Measurements from ENCODE around the gene SLC15A1.

SLC15A1 gene

DNA sequence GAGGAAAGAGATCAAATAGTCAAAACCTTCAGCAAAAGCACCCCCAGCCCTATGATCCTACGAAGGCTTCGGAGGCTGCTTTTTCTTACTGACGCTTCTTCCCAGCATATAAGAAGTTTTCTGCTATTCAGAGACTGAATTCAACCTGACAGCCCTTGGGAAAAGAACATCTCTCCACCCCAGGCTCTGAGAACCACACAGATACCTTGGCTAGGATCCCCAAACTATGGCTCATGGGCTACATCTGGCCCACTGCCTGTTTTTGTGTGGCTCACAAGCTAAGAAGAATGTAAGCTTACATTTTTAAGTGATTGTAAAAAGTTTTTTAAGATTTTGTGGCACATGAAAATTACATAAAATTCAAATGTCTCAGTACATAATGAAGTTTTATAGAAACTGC lies 3.0 kb downstream of the SLC15A1 start:
- DNase-seq = no peak

DNA sequence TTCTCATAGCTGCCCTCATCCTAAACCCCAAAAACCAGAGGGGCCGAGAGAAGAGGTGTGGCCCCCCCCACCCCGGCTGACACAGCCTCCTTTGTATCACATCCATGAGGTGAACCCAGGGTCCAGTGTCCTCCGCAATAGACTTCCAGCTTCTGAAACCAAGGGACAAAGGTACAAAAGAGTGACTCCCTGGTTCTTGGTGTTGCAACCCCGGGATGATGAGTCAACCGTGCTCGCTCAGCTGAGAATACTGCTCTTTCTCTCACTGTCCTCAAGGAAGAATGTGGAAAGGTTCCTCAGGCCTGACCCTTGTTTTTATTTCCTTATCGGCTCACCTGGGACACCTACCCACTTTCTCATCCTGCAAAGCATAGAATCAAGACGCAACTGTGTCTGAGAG lies 5.5 kb downstream of the SLC15A1 start:
- no peak for DNase-seq

DNA sequence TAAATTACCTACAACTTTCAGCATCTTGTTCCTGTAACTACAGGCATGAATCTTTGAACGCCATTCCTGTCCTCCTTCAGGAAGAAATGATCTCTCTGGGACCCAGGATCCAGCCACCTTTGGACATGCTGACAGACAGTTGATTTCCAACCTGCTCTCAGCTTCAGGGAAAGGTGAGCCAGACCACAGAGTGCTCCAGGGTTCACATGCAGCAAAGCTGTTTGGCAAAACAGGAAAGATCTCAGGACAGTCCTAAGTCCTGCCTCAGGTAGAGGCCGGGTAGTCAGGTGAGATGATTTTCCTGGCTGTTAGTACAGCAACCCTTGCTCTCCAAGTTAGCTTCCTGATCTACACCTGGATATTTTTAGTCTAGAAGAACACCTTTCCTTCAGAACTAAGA lies 9.1 kb downstream of the SLC15A1 start:
- no peak for DNase-seq

DNA sequence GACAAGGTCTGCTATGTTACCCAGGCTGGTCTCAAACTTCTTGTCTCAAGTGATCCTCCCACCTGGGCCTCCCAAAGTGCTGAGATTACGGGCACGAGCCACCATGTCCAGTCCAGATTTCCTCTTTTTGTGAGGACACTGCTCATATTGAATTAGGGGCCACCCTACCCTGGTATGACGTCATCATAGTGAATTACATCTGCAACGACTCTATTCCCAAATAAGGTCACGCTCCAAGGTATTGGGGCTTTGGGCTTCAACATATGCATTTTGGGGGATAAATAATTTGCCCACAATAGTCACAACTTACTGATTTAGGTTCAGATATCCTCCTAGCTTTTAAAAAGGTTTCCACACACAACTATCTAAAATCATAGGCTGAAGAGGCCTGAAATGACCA lies 9.5 kb downstream of the SLC15A1 start:
- DNase-seq = no peak

DNA sequence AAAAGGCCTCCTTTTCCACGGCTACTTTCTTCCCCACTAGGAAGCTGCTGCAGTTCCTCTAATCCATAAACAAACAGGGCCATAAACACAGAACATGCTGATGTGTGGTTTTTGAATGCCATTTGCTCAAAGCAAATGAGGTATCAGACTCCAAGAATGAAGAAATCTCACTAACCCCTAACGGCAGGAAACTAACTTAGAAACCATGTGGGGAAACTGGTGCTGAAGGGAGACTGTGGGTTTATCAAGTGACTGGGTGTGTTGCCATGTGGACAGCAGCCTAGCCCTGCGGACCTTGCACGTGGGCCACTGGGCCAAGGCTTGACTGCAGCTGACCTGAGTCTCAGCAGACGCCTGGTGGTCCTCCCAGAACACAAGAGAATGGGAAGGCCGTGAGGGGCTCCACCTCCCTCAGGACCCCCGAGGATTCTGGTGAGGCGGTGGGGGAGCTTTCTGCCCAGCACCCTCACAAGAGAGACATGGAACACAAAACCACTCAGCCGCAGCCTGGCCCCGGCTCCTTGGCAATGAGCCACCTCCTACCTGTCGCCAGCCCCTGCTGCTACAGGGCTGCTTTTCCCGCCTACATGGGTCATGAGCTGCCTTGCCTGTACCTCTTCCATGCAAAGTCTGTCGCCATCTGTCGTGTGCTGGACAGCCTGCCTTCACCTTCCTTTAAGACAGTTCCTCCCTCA lies 10.6 kb downstream of the SLC15A1 start:
- DNase-seq = no peak

DNA sequence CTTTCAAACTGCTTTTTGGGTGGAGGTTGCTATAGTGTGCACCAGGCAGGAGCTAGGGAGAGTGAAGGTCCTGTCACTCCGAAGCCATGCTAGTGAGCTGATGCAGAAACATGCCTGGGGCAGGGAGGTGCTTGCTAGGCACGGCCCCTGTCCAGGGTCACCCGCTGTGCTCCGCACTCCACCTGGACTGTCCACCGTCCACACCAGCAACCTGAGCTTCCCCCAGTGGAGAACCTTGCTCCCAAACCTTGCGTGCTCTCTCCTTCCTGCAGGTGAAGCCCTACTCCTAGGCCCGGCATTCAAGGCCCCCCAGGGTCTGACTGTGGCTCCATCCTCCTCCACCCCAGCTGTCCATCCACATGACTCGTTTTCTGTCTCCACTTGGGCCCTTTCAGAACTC lies 12.3 kb downstream of the SLC15A1 start:
- no peak for DNase-seq

DNA sequence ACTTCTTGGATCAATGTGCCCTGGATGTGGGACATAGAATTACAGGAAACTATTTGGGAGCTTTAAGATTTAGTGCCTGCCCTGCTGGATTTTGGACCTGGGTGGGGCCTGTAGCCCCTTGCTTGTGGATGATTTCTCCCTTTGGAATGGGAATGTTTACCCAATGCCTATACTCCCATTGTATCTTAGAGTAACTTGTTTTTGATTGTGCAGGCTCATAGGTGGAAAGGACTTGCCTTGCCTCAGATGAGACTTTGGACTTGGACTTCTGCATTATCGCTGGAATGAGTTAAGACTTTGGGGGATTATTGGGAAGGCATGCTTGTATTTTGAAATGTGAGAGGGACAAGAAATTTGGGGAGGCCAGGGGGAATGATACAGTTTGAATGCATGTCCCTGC lies 13.5 kb downstream of the SLC15A1 start:
- no peak for DNase-seq

DNA sequence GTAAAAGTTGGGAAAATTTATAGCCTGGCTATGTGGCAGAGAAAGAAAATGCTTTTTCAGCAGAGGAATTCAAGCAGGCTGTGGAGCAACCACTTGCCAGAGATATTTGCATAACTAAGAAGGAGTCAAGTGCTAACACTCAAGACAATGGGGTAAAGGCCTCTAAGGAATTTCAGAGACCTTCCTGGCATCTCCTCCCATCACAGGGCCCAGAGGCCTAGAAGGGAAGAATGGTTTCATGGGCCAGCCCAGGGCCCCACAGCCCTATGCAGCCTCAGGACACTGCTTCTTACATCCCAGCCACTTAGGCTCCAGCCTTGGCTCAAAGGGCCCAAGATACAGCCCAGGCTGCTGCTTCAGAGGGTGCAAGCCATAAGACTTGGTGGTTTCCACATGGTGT lies 14.3 kb downstream of the SLC15A1 start:
- DNase-seq = no peak

DNA sequence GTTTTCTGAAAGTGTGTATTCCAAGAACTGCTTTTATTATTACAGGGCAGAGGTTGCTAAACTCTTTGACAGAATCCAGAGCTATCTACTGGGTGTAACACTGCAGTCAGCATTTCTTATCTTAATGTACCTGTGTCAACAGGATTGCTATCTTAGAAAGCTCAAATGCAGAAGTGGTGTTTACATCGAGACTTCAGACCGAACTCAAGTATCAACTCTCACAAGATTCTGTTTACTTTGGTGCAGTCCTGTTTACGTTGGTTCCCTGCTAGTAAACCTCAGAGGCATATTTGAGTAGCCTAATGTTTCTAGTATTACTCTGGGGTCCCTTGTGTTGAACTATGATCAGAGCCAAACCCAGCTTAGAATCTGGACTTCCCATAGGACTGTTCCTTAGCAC lies 20.5 kb downstream of the SLC15A1 start:
- DNase-seq = no peak

DNA sequence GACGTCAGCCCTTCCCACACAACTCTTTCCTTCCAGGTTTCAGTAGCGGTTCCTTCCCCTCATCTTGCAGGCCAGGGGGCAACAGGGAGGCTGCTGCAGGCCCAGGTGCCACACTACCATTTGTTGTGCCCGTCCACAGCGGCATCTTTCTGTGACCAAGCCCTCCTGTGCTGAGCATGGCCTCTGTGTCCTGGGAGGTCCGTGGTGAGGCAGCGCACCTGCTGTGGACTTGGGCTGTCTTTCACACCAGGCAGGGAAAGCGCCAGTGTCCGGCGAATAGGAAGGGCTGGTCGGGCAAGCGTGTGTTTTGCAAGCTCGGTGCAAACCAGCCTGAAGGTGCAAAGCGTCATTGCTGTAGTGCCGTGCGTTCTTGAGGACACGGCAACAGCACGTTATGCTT lies 21.4 kb downstream of the SLC15A1 start:
- no peak for DNase-seq

DNA sequence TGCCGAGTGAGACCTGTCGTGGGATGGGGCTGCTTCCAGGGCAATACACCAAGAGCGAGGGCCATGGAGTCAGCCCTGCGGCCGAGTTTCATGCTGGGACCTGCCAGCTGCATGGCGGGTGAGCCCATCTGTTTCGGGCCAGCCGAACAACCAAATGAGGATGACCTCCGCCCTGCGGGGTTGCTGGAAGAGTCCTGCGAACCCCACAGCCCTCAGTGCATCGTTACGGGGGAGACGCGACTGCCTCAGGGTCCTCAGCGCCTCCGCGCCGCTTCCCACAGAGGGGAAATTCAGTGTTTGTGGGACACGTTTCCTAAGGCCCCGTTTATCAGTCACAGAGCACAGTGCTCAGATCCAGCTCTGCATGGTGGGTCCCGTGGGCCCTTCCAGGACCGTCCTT lies 22.0 kb downstream of the SLC15A1 start:
- DNase-seq = no peak

DNA sequence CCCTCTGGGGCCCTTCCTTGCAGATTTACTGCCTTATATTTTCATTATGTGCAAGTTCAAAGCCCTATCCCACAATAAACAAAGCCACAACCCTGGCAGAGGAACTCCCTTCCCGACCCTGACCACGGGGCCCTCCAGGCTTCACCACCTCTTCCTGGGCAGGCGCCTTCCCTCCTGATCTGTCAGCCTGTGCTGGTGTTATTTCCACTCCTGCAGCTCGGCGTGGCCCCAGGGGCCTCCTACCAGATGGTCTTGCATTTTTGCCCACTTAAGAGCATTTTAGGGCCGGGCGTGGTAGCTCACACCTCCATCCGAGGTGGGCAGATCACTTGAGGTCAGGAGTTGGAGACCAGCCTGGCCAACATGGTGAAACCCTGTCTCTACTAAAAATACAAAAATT lies 22.8 kb downstream of the SLC15A1 start:
- no peak for DNase-seq

DNA sequence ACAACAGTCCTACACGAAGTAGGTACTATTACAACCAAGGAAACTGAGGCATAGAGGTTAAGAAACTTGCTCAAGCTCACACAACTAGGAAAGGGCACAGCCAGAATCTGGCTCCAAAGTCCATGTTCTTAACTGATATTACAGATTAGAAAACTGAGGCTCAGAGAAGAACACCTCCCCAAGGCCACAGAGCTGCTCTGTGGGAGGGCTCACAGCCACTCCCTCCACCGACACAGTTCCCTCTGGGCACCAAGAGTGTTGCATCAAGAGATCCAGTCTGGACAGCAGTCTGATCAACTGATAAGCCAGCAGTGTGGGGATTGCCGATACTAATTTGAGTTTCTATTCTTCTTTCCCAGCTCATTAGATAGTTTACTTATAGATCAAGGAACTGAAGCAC lies 29.5 kb downstream of the SLC15A1 start:
- DNase-seq = no peak

DNA sequence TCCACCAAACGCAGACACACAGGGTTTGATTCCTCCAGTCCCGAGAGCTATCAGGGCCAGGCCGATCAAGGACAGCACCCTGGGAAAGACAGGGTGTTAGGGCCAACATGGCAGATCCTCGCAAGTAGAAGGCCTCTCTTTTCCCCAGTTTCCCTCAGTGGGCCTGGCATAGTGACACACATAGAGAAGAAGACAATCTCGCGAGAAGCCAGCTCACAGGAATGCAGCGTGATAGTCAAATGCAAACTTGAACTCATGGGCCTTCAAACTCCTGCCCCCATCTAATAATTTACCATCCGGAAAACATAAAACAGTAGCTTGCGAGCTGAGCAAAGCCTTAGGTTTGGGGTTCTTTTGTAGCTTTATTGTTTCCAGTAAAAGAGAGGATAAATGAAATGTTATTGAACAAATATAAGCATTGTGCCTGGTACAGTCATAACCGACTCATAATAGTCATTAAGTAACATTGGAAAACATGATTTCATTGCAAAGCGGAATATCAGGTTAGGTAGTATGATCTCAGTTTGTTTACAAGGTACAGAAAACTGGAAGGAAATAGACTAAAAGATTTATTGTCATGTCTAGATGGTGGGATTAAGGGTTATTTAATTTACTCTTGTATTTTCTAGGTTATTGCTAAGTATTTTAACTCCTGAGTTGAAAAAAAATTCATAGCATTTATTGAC lies 30.5 kb downstream of the SLC15A1 start:
- DNase-seq = no peak

DNA sequence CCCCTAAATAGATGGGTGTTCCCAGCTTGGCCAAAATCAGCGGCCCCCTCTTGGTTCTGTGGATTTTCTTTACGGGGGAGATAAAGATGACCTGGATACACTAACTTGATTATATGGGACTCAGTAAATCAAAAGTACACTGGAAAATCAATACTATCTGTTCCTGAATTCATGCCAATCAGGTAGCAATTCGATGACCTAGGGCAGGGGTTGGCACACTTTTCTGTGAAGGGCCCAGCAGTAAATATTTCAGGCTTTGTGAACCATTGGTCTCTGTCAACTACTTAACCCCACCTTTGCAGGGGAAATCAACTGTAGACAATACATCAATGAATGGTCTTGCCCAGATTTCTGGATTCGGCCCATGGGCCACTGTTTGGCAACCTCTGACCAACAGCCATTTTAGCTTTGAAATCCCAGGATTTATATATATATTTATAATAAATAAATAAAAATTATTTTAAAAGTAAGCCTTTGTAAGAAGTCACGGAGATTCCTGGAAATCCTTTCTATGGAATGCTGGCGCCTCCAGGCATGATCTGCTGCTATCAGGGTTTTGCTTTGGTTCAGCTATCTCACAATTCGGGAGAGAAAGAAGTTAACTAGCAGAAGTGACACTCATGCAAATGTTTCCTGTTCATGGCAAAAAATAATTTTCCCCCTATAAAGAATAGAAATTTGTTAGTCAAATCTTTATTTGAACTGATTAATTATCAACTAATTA lies 32.8 kb downstream of the SLC15A1 start:
- DNase-seq = no peak

DNA sequence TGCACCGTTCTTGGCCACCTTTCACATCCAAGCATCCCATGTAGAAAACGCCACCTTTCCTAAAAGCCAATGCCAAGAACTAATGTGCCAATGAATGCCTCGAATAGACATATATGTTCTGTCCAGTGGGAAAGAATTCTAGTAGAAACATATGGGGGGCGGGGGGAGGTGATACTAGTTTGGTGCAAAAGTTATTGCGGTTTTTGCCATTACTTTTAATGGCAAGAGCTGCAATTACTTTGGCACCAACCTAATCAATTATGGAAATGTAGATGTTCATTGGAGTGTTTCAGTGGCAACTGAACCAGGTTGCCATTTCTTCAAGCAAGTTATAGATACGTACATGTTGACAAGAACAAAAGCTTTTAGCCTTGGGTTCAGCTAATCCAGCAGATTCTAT lies 34.6 kb downstream of the SLC15A1 start:
- DNase-seq = no peak

DNA sequence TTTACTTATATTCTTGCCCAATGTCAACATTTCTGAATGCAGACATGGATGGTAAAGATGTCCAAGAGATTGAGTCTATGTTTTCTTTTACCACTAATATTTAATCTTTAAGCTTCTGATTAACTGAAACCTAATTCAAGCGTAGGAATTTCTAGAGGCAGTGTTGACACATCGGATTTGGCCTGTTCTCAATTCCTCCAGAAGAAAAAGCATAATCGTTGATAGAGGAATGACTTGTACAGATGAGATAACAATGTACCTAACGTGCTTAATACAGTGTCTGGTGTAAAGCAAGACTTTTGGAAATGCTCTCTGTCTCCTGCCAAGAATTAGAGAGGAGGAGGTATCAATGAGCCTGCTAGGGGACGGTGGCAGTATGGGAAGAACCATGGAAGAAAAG lies 35.2 kb downstream of the SLC15A1 start:
- DNase-seq = no peak

DNA sequence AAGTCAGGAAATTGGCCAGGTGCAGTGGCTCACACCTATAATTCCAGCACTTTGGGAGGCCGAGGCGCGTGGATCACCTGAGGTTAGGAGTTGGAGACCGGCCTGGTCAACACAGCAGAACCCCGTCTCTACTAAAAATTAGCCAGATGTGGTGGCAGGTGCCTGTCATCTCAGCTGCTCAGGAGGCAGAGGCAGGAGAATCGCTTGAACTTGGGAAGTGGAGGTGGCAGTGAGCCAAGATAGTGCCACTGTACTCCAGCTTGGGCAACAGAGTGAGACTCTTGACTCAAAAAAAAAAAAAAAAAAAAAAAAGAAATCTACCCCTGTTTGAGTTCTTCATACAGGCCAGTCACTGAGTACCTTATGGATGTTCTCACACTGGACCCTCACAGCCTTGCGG lies 42.0 kb downstream of the SLC15A1 start:
- no peak for DNase-seq

DNA sequence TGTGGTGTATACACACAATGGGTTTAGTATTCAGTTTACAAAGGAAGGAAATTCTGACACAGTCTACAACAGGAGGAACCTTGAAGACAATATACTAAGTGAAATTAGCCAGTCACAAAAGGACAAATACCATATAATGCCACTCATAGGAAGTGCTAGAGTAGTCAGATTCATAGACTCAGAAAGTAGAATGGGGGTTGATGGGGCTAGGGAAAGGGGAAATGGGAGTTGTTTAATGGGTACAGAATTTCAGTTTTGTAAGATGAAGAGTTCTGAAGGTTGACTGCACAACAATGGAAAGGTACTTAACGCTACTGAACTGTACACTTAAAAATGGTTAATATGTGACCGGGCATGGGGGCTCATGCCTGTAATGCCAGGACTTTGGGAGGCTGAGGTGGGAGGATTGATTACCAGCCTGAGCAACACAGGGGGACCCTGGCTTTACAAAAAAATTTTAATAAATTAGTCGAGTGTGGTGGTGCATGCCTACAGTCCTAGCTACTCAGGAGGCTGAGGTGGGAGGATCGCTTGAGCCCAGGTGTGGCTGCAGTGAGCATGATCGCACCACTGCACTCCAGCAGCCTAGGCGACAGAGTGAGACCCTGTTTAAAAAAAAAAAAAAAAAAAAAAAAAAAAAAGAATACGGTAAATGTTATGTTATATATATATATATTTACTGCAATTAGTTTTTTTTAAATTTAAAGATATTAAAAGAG lies 45.0 kb downstream of the SLC15A1 start:
- no peak for DNase-seq

DNA sequence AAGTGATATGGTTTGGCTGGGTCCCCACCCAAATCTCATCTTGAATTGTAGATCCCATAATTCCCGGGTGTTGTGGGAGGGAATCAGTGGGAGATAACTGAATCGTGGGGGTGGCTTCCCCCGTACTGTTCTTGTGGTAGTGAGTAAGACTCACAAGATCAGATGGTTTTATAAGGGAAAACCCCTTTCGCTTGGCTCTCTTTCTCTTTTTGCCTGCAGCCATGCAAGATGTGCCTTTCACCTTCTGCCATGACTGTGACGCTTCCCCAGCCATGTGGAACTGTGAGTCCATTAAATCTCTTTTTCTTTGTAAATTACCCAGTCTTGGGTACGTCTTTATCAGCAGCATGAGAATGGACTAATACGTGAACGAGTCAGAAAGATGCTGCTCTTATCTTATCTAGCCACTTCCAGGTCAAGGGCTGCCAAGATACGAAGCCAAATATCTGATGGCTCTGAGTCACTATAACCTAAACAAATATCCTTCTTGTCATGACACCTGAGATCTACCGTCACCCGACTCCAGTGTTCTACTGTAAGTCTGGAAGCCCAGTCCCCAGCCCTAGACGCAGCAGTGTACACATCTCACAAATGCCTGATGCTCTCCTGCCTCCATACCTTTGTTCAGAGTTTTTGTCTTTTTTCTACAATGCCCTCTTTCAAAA lies 45.9 kb downstream of the SLC15A1 start:
- DNase-seq = no peak

DNA sequence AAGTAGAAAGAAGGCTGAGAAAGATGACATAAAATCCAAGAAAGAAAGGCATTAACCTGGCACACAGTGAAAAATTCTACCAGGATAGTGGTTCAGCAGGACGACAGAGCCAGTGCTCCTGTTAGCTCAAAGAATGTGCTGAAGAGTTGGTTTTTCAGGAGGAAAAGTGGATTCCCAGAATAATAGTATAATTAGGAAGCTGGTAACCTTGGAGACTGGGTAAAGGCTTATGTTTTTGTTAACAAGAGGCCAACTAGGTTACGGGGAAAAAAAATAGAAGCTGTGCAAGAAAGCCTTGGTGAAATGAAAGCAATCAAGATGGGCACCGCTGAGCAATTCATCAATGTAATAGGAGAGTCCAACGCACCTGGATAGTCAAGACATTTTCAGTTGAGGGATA lies 54.7 kb downstream of the SLC15A1 start:
- DNase-seq = no peak

DNA sequence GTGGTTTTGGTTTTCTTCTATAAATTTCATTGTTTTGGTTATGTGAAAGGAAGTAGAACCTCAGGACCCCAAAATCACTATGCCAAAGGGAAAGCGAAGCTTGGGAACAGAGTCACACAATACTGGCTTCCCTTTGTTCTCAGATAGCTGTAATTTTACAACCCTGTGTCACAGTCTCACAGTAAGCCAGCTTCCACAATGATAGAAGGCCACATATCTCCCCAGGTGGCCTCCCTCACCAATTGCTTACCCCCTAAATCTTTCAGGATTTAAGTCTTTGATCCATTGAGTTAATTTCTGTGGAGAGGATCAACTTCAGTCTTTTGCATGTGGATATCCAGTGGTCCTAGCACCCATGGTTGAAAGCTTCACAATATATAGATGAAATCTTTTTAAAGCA lies 58.7 kb downstream of the SLC15A1 start:
- DNase-seq = no peak

DNA sequence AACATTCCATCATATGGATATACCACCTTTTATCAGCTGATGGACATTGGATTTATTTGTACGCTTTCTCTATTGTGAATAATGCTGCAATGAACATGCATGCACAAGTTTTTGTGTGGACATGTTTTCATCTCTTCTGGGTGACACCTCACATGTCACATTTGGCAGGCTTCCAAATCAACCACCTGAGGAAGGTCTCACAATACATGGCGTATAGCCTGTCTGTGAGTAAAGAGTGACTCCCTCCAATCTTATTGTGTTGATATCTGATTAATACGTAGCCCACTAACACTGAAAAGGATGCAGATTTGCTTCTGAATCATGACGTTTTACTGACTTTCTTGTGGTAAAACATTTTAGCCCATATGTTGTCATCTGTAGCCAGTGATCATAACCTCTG lies 61.1 kb downstream of the SLC15A1 start:
- DNase-seq = no peak

All from GOT3 (cell line).